Right lobe of liver (tissue), 6 donors: ENCODE results near the gene LRRC71. TPM values are rescaled to one million over a fixed set of nuclear protein-coding genes. Genes with fewer than 3 reads are reported as not detected.

Experiments
- ATAC-seq, 4 donors: fragments of 200-7000 bp; cut with Tn5 transposase; one replicate each; pipeline ENCODE4 v1.9.1; 2020; ENCODE audit warnings: mild to moderate bottlenecking in 4 of 4, moderate library complexity in 4 of 4
- DNase-seq, 3 donors: peaks; one replicate each; pipeline ENCODE4 v3.0.0-alpha.2; 2020
- H3K27ac ChIP-seq, 3 donors: fragments of 200-600 bp; one replicate each; pipeline ENCODE4 v1.8.0; 2022
- H3K27me3 ChIP-seq, 2 donors: fragments of 200-600 bp; one replicate each; pipeline ENCODE4 v1.8.0; 2022
- H3K36me3 ChIP-seq, 4 donors: fragments of 200-600 bp; sonication (generic) in 1 of 4; one replicate each; pipeline versions ENCODE4 v1.5.1 to v1.8.0; 2017 to 2022; ENCODE audit warnings: control low read depth in 1 of 4
- H3K4me1 ChIP-seq, 4 donors: fragments of 200-600 bp; sonication (generic) in 1 of 4; one replicate each; pipeline versions ENCODE4 v1.5.1 to v1.8.0; 2017 to 2022; ENCODE audit warnings: control low read depth in 1 of 4
- H3K4me3 ChIP-seq, 3 donors: fragments of 200-600 bp; one replicate each; pipeline ENCODE4 v1.8.0; 2022
- H3K9me3 ChIP-seq, 4 donors: fragments of 200-600 bp; sonication (generic) in 1 of 4; one replicate each; pipeline versions ENCODE4 v1.5.1 to v1.8.0; 2017 to 2022; ENCODE audit warnings: control low read depth in 1 of 4
- CTCF ChIP-seq, 4 donors: fragments of 200-600 bp in 3 of 4; fragments of 450-650 bp in 1 of 4; IDR thresholded peaks; one replicate each; pipeline versions ENCODE4 v1.5.1 to v1.8.0; 2016 to 2022; ENCODE audit warnings: antibody characterized with exemption in 4 of 4, mild to moderate bottlenecking in 2 of 4
- POLR2A ChIP-seq: fragments of 450-650 bp; IDR thresholded peaks from one replicate; pipeline ENCODE4 v1.6.1; 2017; ENCODE audit warnings: antibody characterized with exemption, mild to moderate bottlenecking
- WGBS: methylation state at CpG from one replicate; pipeline ENCODE4 v1.1.6; 2018; ENCODE audit warnings: low coverage, low lambda C conversion rate; ENCODE audit not compliant: insufficient coverage; ENCODE audit errors: missing lambda C conversion rate; 5-methylcytosine and 5-hydroxymethylcytosine counted together
- intact Hi-C, 2 donors: fragments of 100-400 bp; cut with DNase I; formaldehyde crosslinking; loops; one replicate each; pipeline versions ENCODE4 v1.11.2 to v1.14.1; 2022
- total RNA-seq, 6 experiments: library from RNA; depleted of rRNA in 2 of 6; stranded (reverse); fragments of >200 nt in 2 of 6; fragmentation: NEBNext Ultra II Directional in 3 of 6; extraction: Animal tissue kit (Norgen Biotek cat#: 25700) in 3 of 6; gene quantifications; one replicate each; pipeline versions ENCODE4 v1.1.0 to v1.2.4, GENCODE V29; 2016 to 2023
- donor health status: DM: no; HTN: yes; CAD: no.
- donor health status: DM: no; HTN: no; CAD: no.
- donor health status: DM: no; HTN: no; CAD: no.
- donor health status: DM: no; HTN: yes; CAD: no.
- donor health status: DM: no; HTN: yes; CAD: no.

The LRRC71 gene
- total RNA-seq, 6 experiments from 2014 or later = 0.12 to 0.20 TPM; not detected in 4

- Histone ChIP-seq H3K27ac (no peak overlapping the region), H3K4me1 (no peaks in the 10 kb centered on the region), H3K36me3 (no peaks in the 10 kb centered on the region), H3K27me3 (no peaks in the 10 kb centered on the region), H3K9me3 (no peaks in the 10 kb centered on the region), H3K4me3 (no peak overlapping the region)
- intact Hi-C loops = no loop called here
- TF ChIP-seq POLR2A (no peak), CTCF (IDR thresholded peaks at IDR 0.05) (no peak)
- DNase-seq = no peak
- WGBS = 40% methylated on average over 9 of the region's 10 CpGs
- no peak for ATAC-seq
Measured at GRCh38 chr1:156908955-156909354, 11.5 kb upstream of the LRRC71 start.

GRCh38 chr1:156909671-156910070, 10.8 kb upstream of the LRRC71 start:
- Histone ChIP-seq H3K4me1 (no peaks in the 10 kb centered on the region), H3K27me3 (no peaks in the 10 kb centered on the region), H3K27ac (no peak overlapping the region), H3K9me3 (no peaks in the 10 kb centered on the region), H3K4me3 (no peak overlapping the region), H3K36me3 (no peaks in the 10 kb centered on the region)
- DNase-seq = peak in 1 of 3 donors; percentile 49
- intact Hi-C loops = no loop called here
- no peak for ATAC-seq
- TF ChIP-seq CTCF (IDR thresholded peaks at IDR 0.05) = no peak
- no peak for TF ChIP-seq POLR2A
- 30% methylated on average over 2 of the region's 5 CpGs for WGBS

- peak in 2 of 3 donors; percentile 47 to 60 for DNase-seq
Measured at GRCh38 chr1:156910309-156910782, 10.1 kb upstream of the LRRC71 start.

GRCh38 chr1:156911577-156912298, 8.7 kb upstream of the LRRC71 start:
- no peak for ATAC-seq
- intact Hi-C loops = no loop called here
- Histone ChIP-seq H3K36me3 (no peaks in the 10 kb centered on the region), H3K27me3 (no peaks in the 10 kb centered on the region), H3K27ac (no peak overlapping the region), H3K4me1 (no peaks in the 10 kb centered on the region), H3K4me3 (no peak overlapping the region), H3K9me3 (no peaks in the 10 kb centered on the region)
- no peak for TF ChIP-seq POLR2A
- TF ChIP-seq CTCF (IDR thresholded peaks at IDR 0.05) = no peak
- DNase-seq = peak in 1 of 3 donors; percentile 22
- WGBS = 50% methylated on average over 5 of the region's 6 CpGs

More at GRCh38 chr1:156910309-156910782, 10.1 kb upstream of the LRRC71 start:
- H3K27me3 ChIP-seq = no peaks in the 10 kb centered on the region
- H3K4me1 ChIP-seq = no peaks in the 10 kb centered on the region
- H3K9me3 ChIP-seq = no peaks in the 10 kb centered on the region
- no peak overlapping the region for H3K27ac ChIP-seq
- no peaks in the 10 kb centered on the region for H3K36me3 ChIP-seq
- ATAC-seq = peak; percentile 47 to 60 (median 54)
- no peak overlapping the region for H3K4me3 ChIP-seq
- intact Hi-C loops = no loop called here
- WGBS = 32% methylated on average over 6 of the region's 18 CpGs
- TF ChIP-seq CTCF (IDR thresholded peaks at IDR 0.05) = peak; percentile 48 to 86 (median 80)
- TF ChIP-seq POLR2A = no peak
